Thyroid gland (tissue), 4 donors: ENCODE results near the gene TAF11L7.
"Not testable (repeated sequence)": the region's sequence is repeated elsewhere in the genome, so short reads cannot be mapped to it uniquely, and the experiment has no call there.

Experiments
- POLR2A ChIP-seq, 2 donors: fragments of 450-650 bp; IDR thresholded peaks; one replicate each; pipeline ENCODE4 v1.6.1; 2017; ENCODE audit warnings: antibody characterized with exemption in 2 of 2, mild to moderate bottlenecking in 2 of 2, moderate library complexity in 1 of 2
- TF ChIP-seq, protein P1 (sequence below), 6 experiments: fragments of 200-600 bp in 3 of 6; fragments of 450-650 bp in 3 of 6; sonication (generic) in 3 of 6; IDR thresholded peaks; one replicate each; pipeline ENCODE4 v1.5.1; 2016 to 2019; ENCODE audit warnings: antibody characterized with exemption in 6 of 6, mild to moderate bottlenecking in 2 of 6, inconsistent platforms in 1 of 6, moderate library complexity in 1 of 6

GRCh38 chr5:17607461-17607860 is 21.9 kb upstream of the TAF11L7 start:
- TF ChIP-seq, protein P1, sequence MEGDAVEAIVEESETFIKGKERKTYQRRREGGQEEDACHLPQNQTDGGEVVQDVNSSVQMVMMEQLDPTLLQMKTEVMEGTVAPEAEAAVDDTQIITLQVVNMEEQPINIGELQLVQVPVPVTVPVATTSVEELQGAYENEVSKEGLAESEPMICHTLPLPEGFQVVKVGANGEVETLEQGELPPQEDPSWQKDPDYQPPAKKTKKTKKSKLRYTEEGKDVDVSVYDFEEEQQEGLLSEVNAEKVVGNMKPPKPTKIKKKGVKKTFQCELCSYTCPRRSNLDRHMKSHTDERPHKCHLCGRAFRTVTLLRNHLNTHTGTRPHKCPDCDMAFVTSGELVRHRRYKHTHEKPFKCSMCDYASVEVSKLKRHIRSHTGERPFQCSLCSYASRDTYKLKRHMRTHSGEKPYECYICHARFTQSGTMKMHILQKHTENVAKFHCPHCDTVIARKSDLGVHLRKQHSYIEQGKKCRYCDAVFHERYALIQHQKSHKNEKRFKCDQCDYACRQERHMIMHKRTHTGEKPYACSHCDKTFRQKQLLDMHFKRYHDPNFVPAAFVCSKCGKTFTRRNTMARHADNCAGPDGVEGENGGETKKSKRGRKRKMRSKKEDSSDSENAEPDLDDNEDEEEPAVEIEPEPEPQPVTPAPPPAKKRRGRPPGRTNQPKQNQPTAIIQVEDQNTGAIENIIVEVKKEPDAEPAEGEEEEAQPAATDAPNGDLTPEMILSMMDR (IDR thresholded peaks at IDR 0.05), result not testable (repeated sequence)
- not testable (repeated sequence) for TF ChIP-seq POLR2A (IDR thresholded peaks at IDR 0.05)
